Retinal pigment epithelial cell (primary cell): ENCODE results near the gene MAP2K1.

ENCODE experiments used
- DNase-seq: peaks from one replicate; pipeline ENCODE4 v3.0.0-alpha.2; 2010; ENCODE audit warnings: low read depth
- H3K4me3 ChIP-seq: 2 replicates; pipeline ENCODE4 v1.5.1; 2011; ENCODE audit warnings: mild to moderate bottlenecking, low read length, control low read depth, moderate library complexity
- CTCF ChIP-seq: conservative IDR thresholded peaks from 2 replicates; pipeline ENCODE4 v1.5.1; 2011; ENCODE audit warnings: low read depth, low read length, control low read depth, inconsistent platforms

MAP2K1 gene

DNA sequence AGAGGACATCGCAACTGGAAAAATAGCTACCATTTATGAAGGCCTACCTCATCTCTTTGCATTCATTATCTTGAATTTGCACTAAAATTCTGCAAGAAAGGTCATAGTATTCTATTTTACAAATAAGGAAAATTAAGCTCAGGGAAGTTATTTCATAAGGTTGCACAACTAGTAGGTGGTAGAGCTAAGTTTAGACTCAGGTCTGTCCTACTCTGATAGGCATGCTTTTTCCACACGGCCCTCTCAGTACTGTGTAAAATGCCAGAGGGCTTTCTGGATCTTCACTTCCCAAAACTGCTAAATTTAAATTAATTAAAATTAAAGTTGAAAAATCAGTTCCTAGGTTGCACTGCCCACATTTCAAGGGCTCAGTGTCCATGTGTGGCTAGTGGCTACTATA lies 18.3 kb downstream of the MAP2K1 start:
- H3K4me3 ChIP-seq = no peak overlapping the region
- no peak for DNase-seq
- TF ChIP-seq CTCF = no peak

GRCh38 chr15:66405615-66406014 lies 18.9 kb downstream of the MAP2K1 start:
- H3K4me3 ChIP-seq = no peak overlapping the region
- TF ChIP-seq CTCF = no peak
- DNase-seq = no peak

DNA sequence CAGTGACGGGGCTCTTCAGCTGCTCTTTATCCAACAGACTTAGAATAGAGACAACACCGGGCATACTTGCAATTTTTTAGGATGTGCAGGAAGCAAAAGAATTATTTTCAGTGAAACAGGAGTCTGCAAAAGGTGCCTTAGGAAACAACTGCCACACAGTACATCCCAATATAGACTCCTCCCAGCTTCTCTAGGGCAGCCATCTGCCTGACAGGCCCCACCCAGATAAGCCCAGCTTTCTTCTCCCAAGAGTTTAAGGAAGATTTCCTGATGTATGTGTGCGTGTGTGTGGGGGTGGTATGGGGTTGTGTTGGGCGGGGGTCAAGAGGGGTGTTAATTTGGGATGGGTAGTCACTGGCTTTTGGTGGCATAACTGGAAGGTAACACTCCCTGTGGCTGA lies 21.5 kb downstream of the MAP2K1 start:
- no peak for DNase-seq
- no peak for TF ChIP-seq CTCF
- H3K4me3 ChIP-seq = no peak overlapping the region

GRCh38 chr15:66408675-66409282 lies 22.1 kb downstream of the MAP2K1 start:
- no peak for TF ChIP-seq CTCF
- DNase-seq = no peak
- H3K4me3 ChIP-seq = no peak overlapping the region

DNA sequence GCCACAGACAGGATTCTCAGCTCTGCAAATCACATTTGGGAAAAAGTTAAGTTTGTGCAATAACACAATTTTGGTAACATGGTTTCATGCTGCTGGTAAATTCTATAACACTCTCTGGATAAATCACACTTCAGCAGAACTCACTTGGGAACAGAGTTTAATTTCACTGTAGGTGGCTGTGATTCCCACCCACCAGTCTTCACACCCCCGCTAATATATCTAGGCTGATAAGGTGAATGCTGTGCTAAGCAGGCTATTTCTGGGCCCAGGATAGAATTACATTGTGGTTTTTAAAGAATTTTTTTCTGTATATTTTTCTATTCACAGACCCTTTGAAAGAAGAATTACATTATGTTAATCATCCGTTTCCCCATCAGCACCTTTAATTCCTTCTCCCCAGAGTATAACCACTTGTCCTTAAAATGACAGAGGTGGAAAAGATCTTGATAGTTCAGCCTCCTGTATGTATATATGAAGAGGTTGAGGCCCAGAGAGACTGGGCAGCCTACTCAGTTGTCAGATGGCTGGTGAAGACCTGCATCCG lies 22.9 kb downstream of the MAP2K1 start:
- no peak for TF ChIP-seq CTCF
- no peak overlapping the region for H3K4me3 ChIP-seq
- DNase-seq = no peak

GRCh38 chr15:66411190-66411589 lies 24.5 kb downstream of the MAP2K1 start:
- TF ChIP-seq CTCF = no peak
- no peak for DNase-seq
- no peak overlapping the region for H3K4me3 ChIP-seq

DNA sequence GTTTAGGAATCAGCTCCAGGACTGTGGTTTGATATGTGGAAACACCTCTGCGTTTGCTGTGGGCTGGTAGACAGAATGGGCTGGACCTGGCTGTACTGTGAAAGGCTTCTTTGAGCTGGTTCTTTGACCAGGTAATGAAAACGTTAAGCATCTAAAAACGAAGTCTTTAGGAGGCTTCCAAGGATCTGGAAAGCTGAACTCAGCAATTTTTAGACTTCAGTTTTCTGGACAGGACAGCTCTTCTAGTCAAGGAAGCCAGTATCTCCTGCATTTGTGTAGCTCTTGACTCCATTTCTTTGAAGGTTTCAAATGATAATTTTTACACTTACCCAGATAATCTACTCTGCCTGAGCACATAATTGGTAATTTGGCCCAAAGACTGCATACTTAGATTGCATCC lies 25.5 kb downstream of the MAP2K1 start:
- DNase-seq = no peak
- no peak overlapping the region for H3K4me3 ChIP-seq
- TF ChIP-seq CTCF = no peak
